NCI-H524 treated with DMSO at 0.1 percent for 48 hours (cell line): ENCODE measurements around the gene OR2L2.
"Not testable (repeated sequence)": the region's sequence is repeated elsewhere in the genome, so short reads cannot be mapped to it uniquely, and the experiment has no call there.

ENCODE experiments used
- DNase-seq: peaks from one replicate; lab custom pipeline; 2025; lab: John Stamatoyannopoulos, UW

Gene OR2L2

GRCh38 chr1:248029770-248030169 is at the start of gene OR2L2:
TSS of gene OR2L2 (plus strand) at chr1:248030070. CDS start at chr1:248038268, 8,198 bp downstream.
- no peak for DNase-seq

GRCh38 chr1:247992986-247993385 is 36.9 kb upstream of the OR2L2 start:
- no peak for DNase-seq

GRCh38 chr1:247998811-247999210 is 31.1 kb upstream of the OR2L2 start:
- DNase-seq, result no peak

- no peak for DNase-seq
Measured at GRCh38 chr1:248000169-248000568, 29.7 kb upstream of the OR2L2 start.

- no peak for DNase-seq
Measured at GRCh38 chr1:248007778-248008177, 22.1 kb upstream of the OR2L2 start.

- DNase-seq, result no peak
Measured at GRCh38 chr1:248009681-248010080, 20.2 kb upstream of the OR2L2 start.

GRCh38 chr1:248013229-248013710 is 16.6 kb upstream of the OR2L2 start, which contains the start of gene OR2L5:
TSS of gene OR2L5 (plus strand) at chr1:248013660. CDS start at chr1:248021948, 8,288 bp downstream.
- DNase-seq, result no peak

- DNase-seq, result no peak
Measured at GRCh38 chr1:248015803-248016202, 14.1 kb upstream of the OR2L2 start.

GRCh38 chr1:248045209-248045608 is 15.3 kb downstream of the OR2L2 start:
- DNase-seq, result no peak

GRCh38 chr1:248046536-248046935 is 16.7 kb downstream of the OR2L2 start, which contains the start of gene OR2L3:
TSS of gene OR2L3 (plus strand) at chr1:248046836. CDS start at chr1:248060682, 13,846 bp downstream.
- no peak for DNase-seq

GRCh38 chr1:248047008-248047407 is 17.1 kb downstream of the OR2L2 start:
- no peak for DNase-seq

- DNase-seq, result no peak
Measured at GRCh38 chr1:248054671-248055070, 24.8 kb downstream of the OR2L2 start.

- no peak for DNase-seq
Measured at GRCh38 chr1:248055261-248055660, 25.4 kb downstream of the OR2L2 start.

GRCh38 chr1:248065071-248065470 is 35.2 kb downstream of the OR2L2 start:
- DNase-seq, result no peak

GRCh38 chr1:248065604-248066003 is 35.7 kb downstream of the OR2L2 start:
- no peak for DNase-seq

- not testable (repeated sequence) for DNase-seq
Measured at GRCh38 chr1:248083864-248084263, 54.0 kb downstream of the OR2L2 start.
